ENCODE data around the gene SMIM44.

The SMIM44 gene

DNA sequence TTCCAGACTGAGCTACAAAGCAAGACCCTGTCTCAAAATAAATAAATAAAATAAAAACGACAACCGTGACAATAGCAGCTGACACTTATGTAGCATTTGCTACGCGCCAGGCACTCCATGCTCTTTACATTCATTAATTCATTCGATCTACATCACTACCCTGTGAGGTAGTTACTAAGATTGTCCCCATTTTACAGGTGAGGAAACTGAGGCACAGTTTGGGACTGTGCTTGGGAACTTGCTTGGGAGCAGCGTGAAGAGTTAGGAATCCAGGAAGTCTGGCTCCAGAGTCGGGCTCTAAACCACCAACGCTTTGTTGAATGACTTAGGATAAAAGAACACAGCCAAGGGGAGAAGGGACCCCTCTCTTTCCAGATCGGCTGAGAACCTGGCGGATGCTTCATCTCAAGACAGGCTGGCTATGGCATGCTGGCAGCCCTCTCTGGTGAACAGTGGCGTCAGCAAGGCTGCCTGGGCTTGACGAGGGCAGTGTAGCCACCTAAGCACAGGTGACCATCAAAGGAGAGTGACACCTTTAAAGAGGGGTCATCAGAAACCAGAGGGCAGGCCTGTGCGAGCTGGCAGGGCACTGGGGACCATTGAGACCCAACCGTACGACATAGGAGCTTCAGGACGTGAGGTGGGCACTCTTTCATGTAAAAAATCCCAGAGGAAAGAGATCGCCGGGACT is 16.6 kb upstream of the SMIM44 start:
- no peak for DNase-seq

DNA sequence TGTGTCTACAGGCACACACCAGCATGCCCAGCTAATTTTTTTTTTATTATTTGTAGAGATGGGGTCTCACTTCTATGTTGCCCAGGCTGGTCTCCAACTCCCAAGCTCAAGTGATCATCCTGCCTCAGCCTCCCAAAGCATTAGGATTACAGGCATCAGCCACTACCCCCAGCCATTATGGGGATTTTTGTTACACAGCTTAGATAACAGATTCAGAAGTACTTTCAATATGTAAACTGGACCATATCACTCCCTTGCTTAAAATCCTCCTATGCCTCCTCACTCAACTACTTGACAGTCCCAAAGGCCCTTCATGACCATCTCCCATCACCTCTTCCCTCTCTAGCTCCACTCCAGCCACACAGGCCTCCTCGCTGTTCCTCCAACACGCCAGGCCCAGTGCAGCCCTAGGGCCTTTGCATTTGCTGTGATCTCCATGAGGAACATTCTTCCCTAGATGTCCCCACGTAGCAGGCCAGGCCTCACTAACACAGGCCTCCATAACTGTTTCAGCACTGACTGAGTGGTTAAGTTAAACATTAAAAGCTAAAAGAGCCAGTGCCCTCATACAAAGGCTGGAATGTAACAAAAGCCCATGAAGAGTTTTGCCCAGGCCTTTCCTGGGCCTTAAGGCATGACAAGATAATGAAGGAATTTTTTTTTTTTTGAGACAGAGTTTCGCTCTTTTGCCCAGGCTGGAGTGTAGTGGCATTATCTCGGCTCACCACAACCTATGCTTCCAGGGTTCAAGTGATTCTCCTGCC is 14.7 kb upstream of the SMIM44 start:
- no peak for DNase-seq

DNA sequence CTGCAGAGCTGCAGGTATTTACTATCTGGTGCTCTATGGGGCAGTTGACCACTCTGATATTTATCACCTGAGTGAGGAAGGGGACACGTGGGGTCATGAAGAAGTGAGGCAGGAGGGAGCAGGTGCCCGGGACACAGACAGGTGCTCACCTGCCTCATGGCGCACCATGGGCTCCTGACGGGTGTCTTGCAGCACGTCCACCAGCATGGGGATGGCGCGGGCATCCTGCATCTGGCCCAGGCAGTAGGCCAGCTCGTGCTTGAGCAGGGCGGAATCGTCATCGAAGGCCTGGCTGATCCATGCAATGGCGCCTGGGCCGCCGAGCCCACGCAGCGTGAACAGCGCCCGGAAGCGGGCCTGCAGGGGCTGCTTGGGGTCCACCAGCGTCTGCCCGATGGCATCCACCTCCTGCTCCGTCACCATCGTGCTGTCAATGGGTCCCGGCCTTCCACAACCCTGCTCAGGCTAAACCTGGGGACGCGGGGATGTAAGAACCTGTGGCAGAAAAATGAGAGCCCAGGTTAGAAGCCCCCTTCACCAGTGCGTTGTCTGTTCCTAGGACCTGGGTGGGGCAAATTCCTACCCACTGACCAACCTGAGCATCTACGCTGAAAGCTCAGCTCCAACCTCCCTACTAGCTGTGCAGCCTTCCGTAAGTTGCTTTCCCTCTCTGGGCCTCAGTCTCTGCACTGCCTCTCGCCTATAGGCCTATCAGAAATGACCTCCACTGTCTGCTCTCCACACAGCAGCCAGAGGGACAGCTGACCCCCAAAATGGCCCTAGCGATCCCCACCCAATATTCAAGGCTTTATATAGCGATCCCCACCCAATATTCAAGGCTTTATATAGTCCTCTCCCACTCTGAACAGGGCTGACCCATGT is 13.4 kb upstream of the SMIM44 start:
- DNase-seq, result no peak

DNA sequence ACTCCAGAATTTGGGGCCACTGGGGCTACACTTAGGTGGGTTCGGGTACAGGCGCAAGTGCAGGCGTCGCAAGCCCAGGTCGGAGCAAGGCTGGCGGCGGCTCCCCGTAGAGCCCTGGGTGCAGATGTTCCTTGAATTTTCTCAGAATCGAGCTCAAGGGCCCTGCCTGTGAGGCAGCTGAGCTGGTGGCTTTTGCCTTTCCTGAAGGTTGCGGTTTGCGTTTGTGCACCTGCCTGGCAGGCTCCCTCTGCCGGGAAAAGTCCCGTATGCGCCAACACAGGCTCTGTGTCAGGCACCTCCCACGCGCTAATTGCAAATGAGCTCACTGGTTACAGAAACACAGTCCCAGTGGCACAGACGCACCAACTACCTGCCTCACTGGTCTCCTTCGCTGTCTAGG is 11.3 kb upstream of the SMIM44 start:
- DNase-seq, result peak; percentile 35

DNA sequence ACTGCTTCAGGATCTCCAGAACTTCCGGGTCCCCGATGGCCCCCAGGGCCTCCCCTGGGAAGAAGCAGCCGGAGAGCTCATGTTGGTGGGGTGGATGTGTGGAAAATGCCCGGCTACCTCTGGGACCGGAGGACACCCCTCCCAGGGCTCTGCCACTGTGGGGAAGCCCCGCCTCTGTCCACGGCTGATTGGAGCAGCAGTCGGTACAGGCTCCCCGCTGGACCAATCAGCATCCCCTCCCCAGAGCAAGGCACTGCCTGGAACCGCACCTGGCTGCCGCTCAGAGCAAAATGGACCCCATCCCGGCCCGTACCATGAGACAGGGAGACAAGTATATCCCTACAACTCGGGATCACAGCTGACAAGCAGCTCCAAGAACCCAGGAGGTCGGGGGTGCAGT is 10.8 kb upstream of the SMIM44 start:
- peak; percentile 12 for DNase-seq

DNA sequence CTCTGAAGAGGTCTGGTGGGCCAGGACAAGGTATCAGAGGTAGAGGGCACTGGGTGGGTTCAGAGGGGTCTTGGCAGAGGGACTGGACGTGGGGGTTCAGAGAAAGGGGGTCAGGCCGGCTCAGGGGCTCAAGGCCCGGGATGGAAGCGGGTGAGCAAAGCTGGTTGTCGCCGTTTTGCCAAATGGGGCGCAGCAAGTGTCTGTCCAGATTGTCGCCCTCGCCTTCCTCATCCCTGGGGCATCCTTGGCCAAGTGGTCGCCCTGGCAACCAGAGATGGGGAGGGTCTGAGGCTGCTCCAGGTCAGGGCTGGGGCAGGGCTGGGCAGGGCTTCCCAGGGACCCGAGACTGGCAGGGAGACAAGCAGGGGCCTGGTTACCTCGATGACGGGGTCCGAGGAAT is 10.4 kb upstream of the SMIM44 start:
- no peak for DNase-seq

DNA sequence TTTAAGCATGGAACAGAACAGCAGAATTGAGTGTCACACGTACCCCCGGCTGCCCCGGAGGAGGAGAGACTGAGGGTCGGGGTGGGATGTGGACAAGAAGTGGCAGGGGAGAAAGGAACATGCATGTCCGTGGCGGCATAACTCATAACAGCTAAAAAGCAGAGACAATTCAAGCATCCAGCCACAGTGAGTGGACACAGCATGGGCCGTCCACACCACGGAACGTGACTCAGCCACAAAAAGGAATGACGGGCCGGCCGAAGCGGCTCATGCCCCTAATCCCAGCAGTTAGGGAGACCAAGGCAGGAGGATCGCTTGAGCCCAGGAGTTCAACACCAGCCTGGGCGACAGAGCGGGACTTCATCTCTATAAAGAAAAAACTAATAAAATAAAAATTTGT is 9.7 kb upstream of the SMIM44 start:
- DNase-seq, result no peak

DNA sequence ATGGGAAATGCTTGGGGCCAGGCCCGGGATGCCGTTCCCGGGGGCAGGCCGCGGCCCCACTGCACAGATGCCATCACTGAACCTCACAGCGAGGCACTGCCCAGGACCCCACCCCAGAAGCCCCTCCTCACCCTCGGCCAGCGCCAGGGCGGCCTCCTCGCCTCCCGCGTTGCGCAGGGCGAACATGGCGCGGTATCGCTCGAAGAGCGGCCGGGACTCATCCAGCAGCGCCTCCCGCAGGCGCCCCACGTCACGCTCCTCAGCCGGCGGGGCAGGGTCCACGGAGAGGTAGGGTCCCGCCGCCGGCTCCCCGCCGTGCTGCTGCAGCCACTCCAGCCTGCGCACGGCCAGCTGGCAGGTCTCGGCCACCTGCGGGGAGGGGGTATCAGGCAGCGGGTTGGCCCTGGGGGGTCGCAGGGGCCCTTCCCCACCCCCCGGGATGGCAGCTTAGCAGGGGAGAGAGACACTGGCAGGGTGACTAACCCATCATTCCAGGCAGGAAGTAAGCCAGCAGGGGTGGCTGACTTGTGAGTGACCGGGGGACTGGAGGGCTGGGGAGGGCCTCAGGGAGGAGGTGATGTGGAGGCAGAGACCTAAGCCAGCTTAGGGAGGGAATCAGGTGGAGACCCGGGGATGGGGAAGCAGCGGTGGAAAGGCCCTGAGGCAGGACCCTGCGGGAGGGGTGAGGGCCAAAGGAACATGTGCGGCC is 9.0 kb upstream of the SMIM44 start:
- no peak for DNase-seq

DNA sequence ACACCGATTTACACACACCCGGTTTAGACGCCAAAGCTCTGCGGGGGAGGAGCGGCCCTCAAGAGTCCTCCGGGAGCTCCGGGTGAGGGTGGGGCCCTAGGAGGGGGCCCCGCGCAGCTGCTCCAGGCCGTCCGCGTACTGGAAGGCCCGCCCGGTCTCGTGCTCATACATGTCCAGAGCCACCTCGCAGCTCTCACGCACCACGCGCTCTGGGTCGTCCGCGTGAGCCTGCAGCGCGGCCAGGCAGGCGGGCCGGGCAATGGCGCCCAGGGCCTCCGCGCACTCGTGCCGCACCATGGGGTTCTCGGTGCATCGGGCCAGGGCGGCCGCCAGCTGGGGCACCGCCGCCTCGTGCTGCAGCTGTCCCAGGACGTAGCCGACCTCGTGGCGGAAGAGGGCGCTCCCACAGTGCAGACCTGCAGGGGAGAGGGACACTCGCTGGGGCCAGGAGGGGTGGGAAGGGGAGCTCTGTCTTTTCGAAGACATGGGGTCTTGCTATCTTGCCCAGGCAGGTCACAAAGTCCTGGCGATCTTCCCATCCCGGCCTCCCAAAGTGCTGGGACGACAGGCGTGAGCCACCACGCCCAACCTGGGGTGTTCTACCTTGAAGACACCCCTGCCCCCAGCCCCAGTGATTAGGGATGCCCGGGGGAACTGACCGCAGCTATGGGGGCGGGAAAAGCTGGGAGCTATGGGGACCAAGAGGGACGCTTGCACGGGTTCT is 8.3 kb upstream of the SMIM44 start:
- no peak for DNase-seq

DNA sequence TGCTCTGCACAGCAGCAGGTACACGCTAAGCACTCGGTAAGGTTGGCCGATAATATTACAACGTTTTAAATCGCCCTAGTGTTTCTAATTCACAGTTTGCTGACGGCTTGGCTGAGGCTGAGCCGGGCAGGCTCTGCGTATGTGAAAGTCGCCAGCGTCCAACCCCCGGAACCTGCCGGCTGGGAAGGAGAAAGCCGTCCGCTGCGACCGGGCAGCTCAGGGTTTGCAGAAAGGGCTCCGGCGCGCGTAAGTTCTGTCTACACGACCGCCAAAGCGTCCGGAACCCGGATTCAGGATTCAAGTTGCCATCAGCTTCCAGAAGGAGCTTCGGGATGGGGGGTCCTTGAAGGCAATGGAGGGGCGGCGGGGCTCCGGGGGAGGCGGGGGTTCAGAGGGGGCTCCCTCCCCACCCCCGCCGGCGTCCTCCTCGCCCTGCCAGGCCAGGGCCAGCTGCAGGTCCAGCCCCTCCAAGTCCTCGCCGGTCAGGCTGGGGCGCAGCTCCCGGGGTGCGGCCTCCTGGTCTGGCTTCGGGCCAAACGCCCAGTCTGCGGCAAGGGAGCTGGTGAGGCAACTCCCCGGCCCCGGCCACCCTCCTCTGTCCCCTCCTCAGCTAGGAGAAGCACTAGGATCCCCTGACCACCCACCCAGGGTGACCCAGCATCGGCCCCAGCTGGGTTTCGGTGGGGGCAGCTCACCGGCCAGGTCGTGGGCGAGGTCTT is 575 bp downstream of the SMIM44 start:
- no peak for DNase-seq

DNA sequence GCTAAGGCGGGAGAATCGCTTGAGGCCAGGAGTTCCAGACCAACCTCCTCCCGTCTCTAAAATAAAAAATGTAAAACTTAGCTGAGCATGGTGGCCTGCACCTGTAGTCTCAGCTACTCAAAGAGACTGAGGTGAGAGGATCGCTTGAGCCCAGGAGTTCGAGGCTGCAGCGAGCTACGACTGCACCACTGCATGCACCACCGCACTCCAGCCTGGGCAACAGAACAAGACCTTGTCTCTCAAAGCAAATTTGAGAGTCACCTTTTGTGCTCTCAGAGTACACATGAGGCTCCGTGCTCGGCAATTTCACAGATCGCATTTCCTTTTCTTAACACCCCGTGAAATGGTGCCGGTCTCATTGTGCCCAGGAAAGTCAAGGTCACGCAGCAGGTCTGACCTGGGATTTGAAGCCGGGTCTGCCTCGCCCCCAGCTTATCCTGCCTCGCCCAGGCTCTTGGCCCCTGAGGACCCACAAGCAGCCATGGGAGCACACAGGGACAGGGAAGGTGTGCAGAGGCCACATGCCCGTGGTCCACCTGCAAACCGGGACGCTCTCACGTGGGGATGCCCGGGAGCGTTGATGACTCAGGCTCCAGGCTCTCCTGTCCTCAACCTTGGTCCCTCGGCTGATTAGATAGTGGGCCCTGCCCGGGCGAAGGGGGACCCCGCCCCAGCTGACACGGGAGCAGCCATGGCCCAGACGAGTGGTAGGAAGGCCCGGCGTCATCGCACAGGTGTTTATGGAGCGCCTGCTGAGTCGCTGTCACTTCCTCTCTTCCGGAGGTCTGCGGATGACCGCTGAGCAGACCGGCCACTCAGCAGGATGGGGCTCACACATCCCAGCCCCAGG is 1.8 kb downstream of the SMIM44 start:
- DNase-seq, result no peak

DNA sequence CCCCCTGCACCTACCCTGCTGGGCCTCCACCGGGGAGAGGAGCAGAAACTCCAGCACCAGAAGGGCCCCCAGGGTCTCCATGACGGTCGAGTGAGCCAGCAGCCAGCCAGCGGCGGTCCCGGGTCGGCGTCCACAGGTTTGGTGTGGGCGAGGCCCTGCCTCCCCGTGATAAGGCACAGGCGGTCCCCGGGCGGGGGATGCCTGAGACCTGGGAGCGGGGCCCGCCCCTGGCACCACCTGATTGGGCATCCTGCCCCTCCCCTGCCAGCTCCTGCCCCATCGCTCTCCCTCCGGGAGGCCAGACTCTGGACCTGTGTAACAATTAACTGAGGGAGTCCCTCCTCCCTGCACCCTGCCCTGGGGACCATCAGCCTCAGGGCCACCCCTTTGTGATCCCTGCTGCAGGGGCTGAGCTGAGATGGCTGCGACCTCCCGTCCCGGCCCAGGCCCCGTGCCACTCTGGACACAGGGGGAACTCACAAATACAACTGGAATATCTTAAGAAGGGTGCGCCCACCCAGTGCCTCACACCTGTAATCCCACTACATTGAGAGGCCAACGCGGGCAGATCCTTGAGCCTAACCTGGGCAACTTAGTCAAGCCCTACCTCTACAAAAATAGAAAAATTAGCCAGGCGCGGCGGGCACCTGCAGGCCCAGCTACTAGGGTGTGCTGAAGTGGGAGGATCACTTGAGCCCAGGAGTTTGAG is 2.7 kb downstream of the SMIM44 start, which contains the start of gene SMIM24:
Gene SMIM24 (minus strand): TSS at position 143 of the 709 bp plus-strand sequence. CDS start 62 bp downstream, at position 81.
- no peak for DNase-seq

DNA sequence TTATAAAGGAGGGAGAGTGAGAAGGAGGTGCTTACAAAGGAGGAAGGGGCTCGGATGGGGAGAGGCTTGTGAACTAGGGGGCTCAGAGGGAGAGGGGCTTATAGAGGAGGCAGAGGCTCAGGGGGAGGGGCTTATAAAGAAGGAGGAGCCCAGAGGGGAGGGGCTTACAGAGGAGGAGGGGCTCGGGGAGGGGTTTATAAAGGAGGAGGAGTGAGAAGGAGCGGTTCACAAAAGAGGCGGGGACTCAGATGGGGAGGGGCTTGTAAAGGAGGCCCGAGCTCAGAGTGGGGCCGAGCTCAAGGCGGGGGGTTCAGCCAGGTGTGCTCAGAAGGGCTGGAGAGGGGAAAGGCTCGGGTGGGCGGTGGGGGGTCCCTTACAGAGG is 3.4 kb downstream of the SMIM44 start:
- peak; percentile 34 for DNase-seq

DNA sequence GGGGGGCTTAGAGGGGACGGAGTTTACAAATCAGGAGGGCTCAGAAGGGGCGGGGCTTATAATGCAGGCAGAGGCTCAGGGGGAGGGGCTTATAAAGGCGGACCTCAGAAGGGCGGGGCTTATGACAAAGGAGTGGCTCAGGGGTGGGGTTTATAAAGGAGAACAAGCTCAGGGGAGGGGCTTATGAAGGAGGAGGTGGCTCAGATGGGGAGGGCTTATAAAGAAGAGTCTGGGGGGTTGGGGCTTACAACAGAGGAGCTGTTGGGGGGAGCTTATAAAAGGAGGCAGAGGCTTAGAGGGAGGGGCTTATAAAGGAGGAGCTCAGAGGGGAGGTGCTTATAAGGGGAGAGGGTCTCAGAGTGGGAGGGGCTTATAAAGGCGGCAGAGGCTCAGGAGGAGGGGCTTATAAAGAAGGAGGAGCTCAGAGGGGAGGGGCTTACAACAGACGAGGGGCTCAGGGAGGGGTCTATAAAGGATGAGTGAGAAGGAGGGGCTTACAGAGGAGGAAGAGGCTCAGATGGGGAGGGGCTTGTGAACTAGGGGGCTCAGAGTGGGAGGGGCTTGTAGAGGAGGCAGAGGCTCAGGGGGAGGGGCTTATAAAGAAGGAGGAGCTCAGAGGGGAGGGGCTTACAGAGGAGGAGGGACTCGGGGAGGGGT is 3.9 kb downstream of the SMIM44 start:
- peak; percentile 74 for DNase-seq

DNA sequence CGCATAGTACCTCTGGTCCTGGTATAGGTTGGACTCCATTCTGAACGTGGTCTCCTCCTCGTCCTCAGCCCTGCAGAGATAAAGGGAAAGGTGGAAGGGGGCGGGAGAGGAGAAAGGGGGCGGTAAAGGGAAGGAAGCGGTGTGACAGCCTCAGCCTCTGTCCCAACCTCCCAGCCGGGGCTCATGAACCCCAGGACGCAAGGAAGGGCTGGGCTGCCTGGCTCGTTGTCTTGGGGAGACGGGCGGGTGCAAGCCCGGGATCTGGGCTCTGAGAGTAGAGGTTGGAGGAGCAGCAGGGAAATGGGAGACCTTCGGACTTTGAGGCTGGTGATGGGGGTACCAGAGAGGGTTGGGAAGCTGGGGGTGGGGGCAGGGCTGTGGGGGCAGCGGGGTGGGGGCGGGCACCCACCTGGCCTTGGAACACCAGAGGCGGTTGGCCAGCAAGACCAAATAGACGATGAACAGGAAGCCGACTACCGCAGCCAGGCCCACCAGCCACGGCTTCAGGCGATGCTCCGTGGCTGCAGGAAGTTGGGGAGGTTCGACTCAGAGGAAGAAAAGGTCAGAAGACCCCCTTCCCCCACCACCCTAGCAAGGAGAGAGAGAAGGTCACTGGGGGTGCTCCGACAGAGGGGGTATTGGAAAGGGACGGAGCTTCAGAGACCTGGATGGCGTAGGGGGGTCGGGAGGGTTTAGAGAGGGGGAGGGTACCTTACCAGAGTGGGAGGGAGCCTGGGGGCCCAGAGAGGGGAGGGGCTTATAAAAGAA is 4.6 kb downstream of the SMIM44 start:
- no peak for DNase-seq

DNA sequence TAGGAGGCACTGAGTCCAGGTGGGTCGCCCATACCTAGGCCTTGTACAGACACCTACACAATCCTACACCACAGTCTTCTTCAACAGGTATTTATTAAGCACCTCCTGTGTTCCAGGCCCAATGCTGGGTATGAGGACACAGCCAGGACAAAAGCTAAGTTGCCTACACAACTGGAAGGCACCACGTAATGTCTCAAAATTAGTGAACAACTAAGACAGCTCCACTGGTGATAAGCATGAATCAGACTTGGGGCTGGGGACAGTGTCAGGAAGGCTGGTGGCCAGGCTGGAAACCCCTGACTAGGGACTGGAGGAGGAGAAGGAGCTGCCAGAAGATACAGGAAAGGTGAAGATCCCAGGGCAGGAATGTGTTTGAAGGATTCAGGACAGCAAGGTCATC is 5.3 kb downstream of the SMIM44 start:
- DNase-seq, result no peak

DNA sequence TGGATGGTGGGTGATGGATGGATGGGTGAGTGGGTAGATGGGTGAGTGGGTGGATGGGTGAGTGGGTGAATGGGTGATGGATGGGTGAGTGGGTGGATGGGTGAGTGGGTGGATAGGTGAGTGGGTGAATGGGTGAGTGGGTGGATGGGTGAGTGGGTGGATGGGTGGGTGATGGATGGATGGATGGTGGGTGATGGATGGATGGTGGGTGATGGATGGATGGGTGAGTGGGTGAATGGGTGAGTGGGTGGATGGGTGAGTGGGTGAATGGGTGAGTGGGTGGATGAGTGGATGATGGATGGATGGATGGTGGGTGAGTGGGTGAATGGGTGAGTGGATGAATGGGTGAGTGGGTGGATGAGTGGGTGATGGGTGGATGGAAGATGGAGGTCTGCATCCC is 5.7 kb downstream of the SMIM44 start:
- no peak for DNase-seq

DNA sequence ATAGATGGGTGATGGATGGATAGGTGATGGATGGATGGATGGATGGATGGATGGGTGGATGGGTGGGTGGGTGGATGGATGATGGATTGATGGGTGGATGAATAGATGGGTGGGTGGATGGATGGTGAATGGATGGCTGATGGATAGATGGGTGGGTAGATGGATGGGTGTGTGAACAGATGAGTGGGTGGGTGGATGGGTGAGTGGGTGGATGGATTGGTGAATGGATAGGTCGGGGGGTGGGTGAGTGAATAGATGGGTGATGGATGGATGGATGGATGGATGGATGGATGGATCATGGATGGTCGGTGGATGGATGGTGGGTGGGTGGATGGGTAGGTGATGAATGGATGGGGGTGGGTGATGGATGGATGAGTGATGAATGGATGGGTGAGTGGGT is 6.4 kb downstream of the SMIM44 start:
- DNase-seq, result no peak

DNA sequence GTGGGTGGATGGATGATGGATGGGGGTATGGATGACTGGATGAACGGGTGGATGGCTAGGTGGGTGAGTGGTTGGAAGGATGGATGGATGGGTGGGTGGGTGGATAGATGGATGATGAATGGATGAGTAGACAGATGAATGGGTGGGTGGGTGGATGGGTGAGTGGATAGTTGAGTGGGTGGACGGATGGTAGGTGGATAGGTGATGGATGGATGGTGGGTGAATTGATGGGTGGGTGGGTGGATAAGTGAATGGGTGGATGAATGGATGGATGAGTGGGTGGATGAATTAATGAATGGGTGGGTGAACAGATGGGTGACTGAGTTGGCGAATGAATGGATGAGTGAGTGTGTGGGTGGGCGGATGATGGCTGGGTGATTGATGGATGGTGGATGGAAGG is 7.8 kb downstream of the SMIM44 start:
- no peak for DNase-seq
